NCI-H146 (cell line): ENCODE measurements around the gene CCDC50.

Experiments used
- DNase-seq: peaks from one replicate; lab custom pipeline; 2025; lab: John Stamatoyannopoulos, UW

Gene CCDC50

GRCh38 chr3:191320316-191320715 is 8.9 kb upstream of the CCDC50 start:
- DNase-seq: no peak

- no peak for DNase-seq
Measured at GRCh38 chr3:191321019-191321767, 8.0 kb upstream of the CCDC50 start.

DNA sequence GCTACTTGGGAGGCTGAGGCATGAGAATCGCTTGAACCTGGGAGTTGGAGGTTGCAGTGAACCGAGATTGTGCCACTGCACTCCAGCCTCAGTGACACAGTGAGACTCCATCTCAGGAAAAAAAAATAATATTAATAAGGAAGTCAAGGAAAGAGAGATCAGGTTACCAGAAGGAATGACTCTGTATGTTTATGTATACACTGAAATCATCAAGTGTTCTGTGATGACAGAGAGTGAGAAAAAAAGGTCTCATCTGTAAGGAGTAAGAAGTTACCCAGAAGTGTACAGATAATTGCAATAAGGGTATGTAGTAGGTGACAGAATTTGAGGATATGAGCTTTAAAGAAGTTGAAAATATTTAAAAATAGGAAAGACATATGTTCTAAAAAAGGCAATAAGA is 4.3 kb upstream of the CCDC50 start:
- DNase-seq: no peak

DNA sequence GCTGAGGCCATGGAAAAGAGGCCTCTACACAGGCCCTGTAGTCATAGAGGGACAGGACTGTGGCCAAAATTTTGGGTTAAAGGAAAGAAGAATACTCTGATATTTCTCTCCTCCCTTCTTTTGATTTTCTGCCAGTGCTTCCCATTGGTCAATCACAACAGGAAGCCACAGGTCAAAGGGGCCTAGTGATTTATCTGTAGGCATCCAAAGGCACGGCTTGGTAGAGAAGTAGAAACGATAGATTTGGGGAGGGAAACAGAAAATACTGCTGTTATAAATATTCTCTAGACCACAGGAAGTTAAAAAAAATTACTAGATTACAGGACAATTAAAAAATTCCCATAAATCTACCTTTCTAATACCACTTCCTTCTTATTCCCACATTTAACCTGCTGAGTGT is 1.7 kb upstream of the CCDC50 start:
- no peak for DNase-seq

GRCh38 chr3:191328383-191328961 is 722 bp upstream of the CCDC50 start:
- DNase-seq: peak; percentile 55

- DNase-seq: peak; percentile 83
Measured at GRCh38 chr3:191329654-191330529, 698 bp downstream of the CCDC50 start, which contains the start of gene UTS2B. Gene UTS2B, minus strand, starts transcription at chr3:191330526. Its CDS starts 48,337 bp downstream, at chr3:191282189.

DNA sequence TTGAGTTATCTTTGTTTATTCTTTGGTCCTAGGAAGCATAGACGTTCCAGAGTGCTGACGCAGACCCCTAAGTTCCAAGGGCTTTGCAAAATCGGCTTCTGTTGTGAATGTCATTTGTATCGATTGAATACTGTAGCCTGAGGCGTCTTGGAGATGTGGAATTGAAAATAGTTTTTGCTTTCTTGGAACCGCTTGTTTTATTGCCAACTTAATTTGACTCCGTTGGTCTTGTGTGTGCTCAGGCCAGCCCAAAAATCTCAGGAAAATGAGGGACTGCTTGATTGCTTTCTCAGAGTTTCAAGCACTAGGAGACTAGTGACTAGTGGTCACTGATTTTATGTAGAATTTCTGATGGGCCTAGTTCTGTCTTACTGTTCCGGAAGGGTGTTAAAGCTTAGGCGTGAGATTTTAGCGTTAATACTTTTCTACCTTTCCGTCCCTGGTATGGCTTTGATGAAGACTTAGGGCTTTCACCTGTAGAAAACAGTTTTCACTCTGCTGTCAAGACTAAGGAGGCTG is 1.4 kb downstream of the CCDC50 start:
- DNase-seq: peak; percentile 49

DNA sequence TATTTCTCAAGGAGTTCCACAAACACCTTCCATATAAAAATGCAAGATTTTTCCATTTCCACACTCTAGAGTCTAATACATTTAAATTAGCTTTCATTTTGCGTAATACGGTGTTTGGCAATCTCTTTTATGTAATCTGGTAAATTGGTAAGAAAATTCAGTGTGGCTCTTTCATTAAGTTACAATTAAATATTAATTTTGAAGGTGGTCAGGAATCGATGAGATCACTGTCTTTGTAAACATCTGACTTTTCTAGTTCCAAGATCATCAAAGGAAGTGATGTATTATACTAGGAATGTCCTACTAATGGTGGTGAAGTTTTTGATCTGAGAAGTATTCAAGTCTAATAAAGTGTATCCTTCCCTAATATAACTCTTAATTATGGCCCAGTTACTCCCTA is 2.2 kb downstream of the CCDC50 start:
- no peak for DNase-seq

DNA sequence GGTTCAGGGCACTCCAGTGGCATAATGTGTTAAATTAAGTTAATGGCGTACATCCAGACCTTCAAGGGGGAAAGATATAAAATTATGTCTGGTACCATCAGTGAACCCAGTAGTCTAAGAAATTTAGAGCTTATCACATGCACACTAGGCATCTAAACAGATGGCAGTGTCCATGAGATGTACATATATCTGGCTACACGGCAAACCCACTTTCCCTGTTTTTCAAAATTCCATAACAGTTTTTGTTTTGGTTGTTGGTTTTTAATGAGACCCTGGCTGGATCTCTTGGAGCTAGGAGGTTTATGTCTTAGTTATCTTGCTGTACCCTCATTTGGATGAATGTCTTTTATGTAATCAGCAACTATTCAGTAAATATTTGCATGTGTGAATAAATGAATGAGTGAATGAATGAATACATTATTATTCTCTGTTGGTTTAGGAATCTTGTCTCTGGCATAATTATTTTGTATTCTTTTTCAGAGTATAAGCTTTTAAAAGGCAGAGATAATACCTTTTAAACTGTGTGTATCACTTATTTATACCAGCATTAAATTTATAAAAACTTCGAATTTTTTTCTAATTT is 4.2 kb downstream of the CCDC50 start:
- DNase-seq: no peak

DNA sequence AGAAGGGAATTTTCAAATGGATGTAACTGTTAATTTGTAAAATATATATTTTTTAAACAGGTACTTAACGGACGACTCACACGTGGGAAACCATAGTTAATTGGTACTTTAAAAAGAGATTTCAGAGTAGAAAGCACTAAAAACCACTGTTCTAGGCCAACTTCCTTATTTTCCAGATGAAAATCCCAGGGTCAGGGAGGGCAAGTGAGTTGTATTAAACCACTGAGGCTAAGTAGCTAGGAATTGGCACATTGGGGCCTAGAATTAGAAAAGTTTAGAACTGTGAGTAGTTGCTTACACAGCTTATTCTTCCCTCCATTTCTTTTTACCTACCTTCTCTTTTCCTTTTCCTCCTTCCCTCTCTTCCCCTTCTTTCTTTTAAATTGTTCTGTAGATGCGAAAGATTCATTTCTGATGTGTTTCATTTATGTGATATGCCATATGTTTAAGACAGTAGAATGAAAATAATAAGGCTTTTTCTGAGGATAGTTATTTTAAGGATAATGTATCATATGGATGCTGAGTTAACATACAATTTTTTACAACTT is 5.2 kb downstream of the CCDC50 start:
- no peak for DNase-seq

DNA sequence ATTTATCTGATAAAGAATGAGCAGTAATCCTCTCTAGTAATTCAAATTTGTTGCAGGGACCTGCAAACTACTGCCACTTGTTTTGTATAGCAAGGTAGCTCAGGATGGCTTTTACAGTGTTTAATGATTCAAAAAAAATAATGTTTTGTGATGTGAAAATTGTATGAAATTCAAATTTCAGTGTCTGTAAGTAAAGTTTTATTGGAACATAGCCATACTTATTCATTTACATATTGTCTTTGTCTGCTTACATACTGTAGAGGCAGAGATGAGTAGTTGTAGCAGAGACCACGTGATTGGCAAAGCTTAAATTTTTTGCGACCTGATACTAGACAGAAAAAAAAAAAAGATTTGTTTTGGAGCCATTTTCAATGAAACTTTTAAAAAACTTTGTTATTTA is 7.6 kb downstream of the CCDC50 start:
- no peak for DNase-seq

DNA sequence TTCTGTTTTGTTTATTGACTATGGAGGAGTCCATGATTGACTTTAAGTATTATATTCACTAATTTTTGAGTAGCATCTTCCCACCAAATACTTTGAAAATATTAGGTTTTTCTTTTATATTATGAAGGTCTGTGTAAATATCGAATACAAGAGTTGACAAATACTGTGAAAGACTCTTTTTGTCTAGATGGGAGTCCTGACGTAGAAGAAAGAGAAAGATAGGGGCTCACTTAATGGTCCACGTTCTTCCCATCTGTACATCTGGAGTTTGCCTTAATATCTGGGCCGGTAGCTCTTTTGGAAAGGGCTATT is 8.9 kb downstream of the CCDC50 start:
- DNase-seq: no peak

- DNase-seq: no peak
Measured at GRCh38 chr3:191339316-191339917, 10.2 kb downstream of the CCDC50 start.

DNA sequence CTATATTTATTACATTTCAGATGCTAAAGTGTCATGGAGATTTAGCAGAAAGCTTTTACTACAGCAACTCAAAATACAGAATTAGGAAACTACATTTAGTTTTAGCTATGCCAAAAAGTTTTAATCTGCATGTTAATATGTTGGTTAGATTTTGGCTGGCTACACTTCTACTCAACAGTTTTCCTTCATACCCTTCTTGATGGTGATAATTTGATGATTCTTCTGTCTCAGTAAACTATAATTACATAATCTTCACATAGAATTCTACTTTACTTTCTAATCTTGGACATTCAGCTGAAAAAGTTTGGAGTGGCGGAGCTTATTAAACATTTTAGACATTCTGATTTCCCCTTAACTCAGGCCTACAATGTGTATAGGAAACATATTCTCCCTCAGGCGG is 11.2 kb downstream of the CCDC50 start:
- no peak for DNase-seq

- no peak for DNase-seq
Measured at GRCh38 chr3:191340966-191341365, 11.8 kb downstream of the CCDC50 start.

- no peak for DNase-seq
Measured at GRCh38 chr3:191342006-191342405, 12.8 kb downstream of the CCDC50 start.

DNA sequence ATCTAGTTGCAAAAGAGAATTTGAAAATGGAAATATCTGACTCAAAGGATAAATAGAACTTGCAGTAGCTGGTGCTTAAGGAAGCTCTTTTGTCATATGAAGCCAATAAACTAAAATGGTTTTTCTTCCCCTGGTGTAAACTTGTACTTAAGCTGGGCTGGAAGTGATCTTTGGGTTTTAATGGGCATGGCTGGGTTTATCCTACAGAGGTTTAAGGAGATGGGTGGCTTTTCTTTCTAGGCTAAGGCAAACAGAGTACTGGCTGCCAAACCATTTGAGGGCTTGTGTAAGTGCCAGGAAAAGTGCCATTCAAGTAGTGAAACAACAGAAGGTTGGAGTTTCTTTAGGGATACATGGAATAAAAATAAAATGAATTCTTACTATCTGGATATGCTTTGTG is 13.2 kb downstream of the CCDC50 start:
- no peak for DNase-seq

- no peak for DNase-seq
Measured at GRCh38 chr3:191343115-191343514, 13.9 kb downstream of the CCDC50 start.

DNA sequence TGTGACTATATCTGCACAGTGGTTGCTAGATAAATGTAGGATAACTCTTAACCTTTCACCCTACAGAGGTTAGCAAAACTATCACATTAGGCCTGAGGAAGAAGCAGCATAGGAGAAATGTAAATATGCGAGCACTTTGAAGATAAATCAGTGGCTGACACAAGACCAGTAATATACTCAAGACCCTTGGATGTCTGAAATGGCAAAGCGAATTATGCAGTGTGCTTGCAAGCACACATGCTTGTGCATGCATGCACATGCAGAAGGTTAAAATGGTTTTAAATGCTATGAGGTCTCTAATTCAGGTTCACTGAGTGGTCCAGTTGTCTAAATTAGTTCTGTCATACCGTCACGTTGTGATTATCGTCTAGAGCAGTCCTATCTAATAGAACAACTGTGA is 14.7 kb downstream of the CCDC50 start:
- no peak for DNase-seq

GRCh38 chr3:191345334-191345733 is 16.1 kb downstream of the CCDC50 start:
- DNase-seq: no peak

DNA sequence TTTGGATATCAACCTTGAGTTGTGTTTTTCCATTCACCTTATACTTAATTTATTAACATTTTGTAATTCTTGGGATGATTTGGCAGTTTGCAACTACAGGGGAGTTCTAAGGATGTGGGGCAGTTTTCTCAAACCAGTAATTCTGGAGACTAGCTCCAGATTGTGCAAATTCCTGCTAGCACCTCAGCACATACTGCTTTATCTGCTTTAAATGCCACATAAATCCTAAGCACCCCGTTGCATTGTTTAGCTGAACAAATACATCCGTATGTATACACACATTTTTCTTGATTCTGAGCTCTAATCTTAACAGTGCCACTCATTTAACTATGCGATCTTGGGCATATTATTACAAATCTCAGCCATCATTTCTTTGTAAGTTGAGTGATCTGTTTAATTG is 18.0 kb downstream of the CCDC50 start:
- DNase-seq: no peak

DNA sequence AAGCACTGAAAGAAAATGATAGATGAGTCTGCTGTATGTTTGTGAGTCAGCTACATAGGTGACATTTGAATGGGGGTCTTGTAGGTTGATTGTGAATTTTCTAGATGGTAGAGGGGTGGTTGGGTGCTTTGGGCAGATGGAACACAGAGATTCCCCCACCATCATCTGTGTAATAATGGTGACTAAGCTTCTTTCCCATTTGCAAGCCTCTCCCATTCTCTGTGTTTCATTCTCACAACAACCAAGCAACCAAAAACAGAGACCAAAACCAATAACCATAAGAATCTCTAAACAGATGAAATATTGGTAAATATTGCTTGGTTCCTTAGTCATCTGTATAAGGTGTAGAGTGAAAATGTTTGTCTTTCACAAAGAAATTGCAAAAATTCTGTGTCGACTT is 18.9 kb downstream of the CCDC50 start:
- DNase-seq: no peak
